ENCODE data around the gene GBP6. TPM values are rescaled to one million over a fixed set of nuclear protein-coding genes. Genes with fewer than 3 reads are reported as not detected.

The GBP6 gene
- total and polyA plus RNA-seq, 2 donors = 0.61 to 1.8 TPM

DNA sequence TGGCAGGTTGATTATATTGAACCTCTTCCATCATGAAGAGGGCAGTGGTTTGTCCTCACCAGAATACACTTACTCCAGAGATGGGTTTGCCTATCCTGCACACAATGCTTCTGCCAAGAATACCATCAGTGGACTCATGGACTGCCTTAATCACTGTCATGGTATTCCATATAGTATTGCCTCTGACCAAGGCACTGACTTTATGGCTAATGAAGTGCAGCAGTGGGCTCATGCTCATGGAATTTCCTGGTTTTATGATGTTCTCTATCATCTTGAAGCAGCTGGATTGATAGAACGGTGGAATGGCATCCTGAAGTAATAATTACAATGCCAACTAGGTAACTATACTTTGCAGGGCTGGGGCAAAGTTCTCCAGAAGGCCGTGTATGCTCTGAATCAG lies 16.6 kb upstream of the GBP6 start:
- Histone ChIP-seq H3K27ac (ENCODE audit: low read depth in 1 of 2, low read length in 1 of 2) (no peak overlapping the region), H3K36me3 (ENCODE audit: control insufficient read depth in 2 of 2, insufficient read depth in 2 of 2, low read length in 1 of 2) (no peaks in the 10 kb centered on the region)
- WGBS = 71% methylated on average over 2 of the region's 2 CpGs

DNA sequence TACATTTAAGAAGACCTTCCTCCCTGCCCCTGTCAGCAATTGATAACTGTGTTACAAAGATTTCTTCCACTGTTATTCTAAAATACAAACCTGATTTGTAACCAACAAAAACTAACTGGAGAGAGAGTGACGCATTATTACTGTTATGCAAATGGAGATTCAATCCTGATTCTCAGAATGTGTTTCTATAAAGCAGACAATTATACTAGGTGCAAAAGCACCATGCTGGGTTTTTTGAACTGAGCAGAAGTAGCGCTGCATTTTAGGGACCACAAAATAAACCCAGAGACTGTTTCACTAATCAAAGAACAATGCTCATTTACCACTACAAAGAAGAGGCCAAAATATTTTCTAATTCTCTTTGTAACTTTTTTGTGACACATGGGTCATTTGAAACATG lies 13.6 kb upstream of the GBP6 start:
- no peaks in the 10 kb centered on the region for H3K9me3 ChIP-seq (ENCODE audit: control insufficient read depth in 2 of 2, insufficient read depth in 1 of 2, low read length in 1 of 2)
- 98% methylated on average over 2 of the region's 2 CpGs for WGBS
- H3K27me3 ChIP-seq (ENCODE audit: control insufficient read depth in 2 of 2, insufficient read depth in 1 of 2, low read length in 1 of 2) = no peaks in the 10 kb centered on the region
- no peak overlapping the region for H3K27ac ChIP-seq (ENCODE audit: low read depth in 1 of 2, low read length in 1 of 2)
- no peaks in the 10 kb centered on the region for H3K36me3 ChIP-seq (ENCODE audit: control insufficient read depth in 2 of 2, insufficient read depth in 2 of 2, low read length in 1 of 2)
- H3K4me3 ChIP-seq (ENCODE audit: low read length in 2 of 2) = no peak overlapping the region
- DNase-seq (ENCODE audit: low read depth in 6 of 9, low spot score in 9 of 9) = no peak
- no peaks in the 10 kb centered on the region for H3K4me1 ChIP-seq (ENCODE audit: control insufficient read depth in 2 of 2, insufficient read depth in 2 of 2, low read length in 2 of 2)

More for the DNA sequence above, 16.6 kb upstream of the GBP6 start:
- Histone ChIP-seq H3K4me1 (ENCODE audit: control insufficient read depth in 2 of 2, insufficient read depth in 2 of 2, low read length in 2 of 2) (no peaks in the 10 kb centered on the region), H3K27me3 (ENCODE audit: control insufficient read depth in 2 of 2, insufficient read depth in 1 of 2, low read length in 1 of 2) (no peaks in the 10 kb centered on the region), H3K9me3 (ENCODE audit: control insufficient read depth in 2 of 2, insufficient read depth in 1 of 2, low read length in 1 of 2) (no peaks in the 10 kb centered on the region), H3K4me3 (ENCODE audit: low read length in 2 of 2) (no peak overlapping the region)
- no peak for DNase-seq (ENCODE audit: low read depth in 6 of 9, low spot score in 9 of 9)

DNA sequence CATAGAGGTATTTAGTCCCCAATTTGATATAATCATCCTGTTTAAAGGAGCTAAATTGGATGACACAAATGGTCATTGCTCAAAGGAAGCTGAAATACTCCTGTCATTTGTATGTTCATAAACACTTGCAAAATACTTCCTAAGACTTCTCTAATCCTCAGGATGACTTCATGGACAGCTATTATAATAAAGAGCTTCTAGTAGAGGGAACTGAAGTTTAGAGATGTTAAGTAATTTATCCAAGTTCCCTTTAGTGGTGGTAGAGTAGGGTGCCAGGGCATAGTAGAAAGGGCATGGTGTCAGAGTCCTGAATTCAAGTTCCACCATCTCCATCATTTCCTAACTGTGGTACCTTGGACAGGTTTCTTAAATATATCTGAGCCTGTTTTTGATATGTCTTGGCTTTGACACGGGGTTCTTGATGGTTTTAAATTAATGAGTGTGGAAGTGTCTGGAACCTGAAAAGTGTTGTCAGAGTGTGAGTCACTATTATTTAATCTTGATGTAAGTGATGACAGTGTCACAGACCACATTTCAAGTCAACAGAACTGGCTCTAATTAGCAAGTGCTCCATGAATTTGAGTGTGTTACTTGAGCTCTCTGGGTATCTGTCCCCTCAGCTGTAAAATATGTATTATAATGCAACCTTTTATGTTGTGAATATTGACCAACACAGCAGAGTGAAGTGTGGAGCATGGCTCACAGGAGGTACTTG lies 12.1 kb upstream of the GBP6 start:
- no peaks in the 10 kb centered on the region for H3K36me3 ChIP-seq (ENCODE audit: control insufficient read depth in 2 of 2, insufficient read depth in 2 of 2, low read length in 1 of 2)
- DNase-seq (ENCODE audit: low read depth in 6 of 9, low spot score in 9 of 9) = no peak
- H3K27ac ChIP-seq (ENCODE audit: low read depth in 1 of 2, low read length in 1 of 2) = no peak overlapping the region
- H3K4me1 ChIP-seq (ENCODE audit: control insufficient read depth in 2 of 2, insufficient read depth in 2 of 2, low read length in 2 of 2) = no peaks in the 10 kb centered on the region
- no peaks in the 10 kb centered on the region for H3K9me3 ChIP-seq (ENCODE audit: control insufficient read depth in 2 of 2, insufficient read depth in 1 of 2, low read length in 1 of 2)
- no peak overlapping the region for H3K4me3 ChIP-seq (ENCODE audit: low read length in 2 of 2)
- 82% methylated on average over 1 of the region's 1 CpG for WGBS
- H3K27me3 ChIP-seq (ENCODE audit: control insufficient read depth in 2 of 2, insufficient read depth in 1 of 2, low read length in 1 of 2) = no peaks in the 10 kb centered on the region

DNA sequence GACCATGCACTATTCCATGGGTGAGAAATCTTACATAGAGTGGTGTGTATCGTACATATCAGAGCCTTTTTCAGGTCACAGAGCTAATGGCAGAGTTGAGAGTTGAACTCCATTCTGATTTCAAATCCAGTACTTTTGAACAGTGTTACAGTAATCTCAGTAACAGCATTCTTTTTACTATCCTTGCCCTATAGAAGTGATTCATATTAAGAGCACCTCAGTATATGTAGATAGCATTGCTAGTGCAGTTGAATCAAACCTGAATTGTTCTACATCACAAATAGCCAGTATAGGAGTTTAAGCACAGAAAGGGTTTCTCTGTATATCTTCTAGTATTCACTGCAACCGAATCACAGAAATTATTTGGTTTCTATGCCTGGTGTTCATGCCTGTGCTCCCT lies 11.4 kb upstream of the GBP6 start:
- Histone ChIP-seq H3K27ac (ENCODE audit: low read depth in 1 of 2, low read length in 1 of 2) (no peak overlapping the region), H3K4me3 (ENCODE audit: low read length in 2 of 2) (no peak overlapping the region), H3K4me1 (ENCODE audit: control insufficient read depth in 2 of 2, insufficient read depth in 2 of 2, low read length in 2 of 2) (no peaks in the 10 kb centered on the region), H3K27me3 (ENCODE audit: control insufficient read depth in 2 of 2, insufficient read depth in 1 of 2, low read length in 1 of 2) (no peaks in the 10 kb centered on the region), H3K9me3 (ENCODE audit: control insufficient read depth in 2 of 2, insufficient read depth in 1 of 2, low read length in 1 of 2) (no peaks in the 10 kb centered on the region), H3K36me3 (ENCODE audit: control insufficient read depth in 2 of 2, insufficient read depth in 2 of 2, low read length in 1 of 2) (no peaks in the 10 kb centered on the region)
- whole genome bisulfite sequencing = 97% methylated on average over 2 of the region's 2 CpGs
- no peak for DNase-seq (ENCODE audit: low read depth in 6 of 9, low spot score in 9 of 9)

DNA sequence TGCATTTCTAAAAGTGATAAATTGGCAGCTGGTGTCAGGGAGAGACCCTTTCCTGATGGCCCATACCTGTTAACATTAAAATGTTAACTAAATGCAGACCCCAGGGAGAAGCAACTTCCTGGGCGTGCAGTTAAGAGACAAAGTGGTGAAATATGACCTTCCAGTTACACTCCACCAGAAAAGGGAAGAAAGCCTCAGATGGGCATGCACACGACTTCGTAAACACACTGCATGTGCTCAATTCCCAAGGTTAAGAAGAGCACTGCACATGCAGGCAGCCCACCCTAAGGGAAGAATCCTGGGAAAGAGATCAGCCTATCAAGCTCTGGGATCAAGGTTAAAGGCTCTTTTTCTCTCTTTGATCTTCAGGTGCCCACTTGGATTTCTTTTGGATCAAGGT lies 9.7 kb upstream of the GBP6 start:
- WGBS = 67% methylated on average over 3 of the region's 3 CpGs
- H3K36me3 ChIP-seq (ENCODE audit: control insufficient read depth in 2 of 2, insufficient read depth in 2 of 2, low read length in 1 of 2) = no peaks in the 10 kb centered on the region
- H3K4me3 ChIP-seq (ENCODE audit: low read length in 2 of 2) = no peak overlapping the region
- H3K4me1 ChIP-seq (ENCODE audit: control insufficient read depth in 2 of 2, insufficient read depth in 2 of 2, low read length in 2 of 2) = no peaks in the 10 kb centered on the region
- H3K9me3 ChIP-seq (ENCODE audit: control insufficient read depth in 2 of 2, insufficient read depth in 1 of 2, low read length in 1 of 2) = no peaks in the 10 kb centered on the region
- DNase-seq (ENCODE audit: low read depth in 6 of 9, low spot score in 9 of 9) = no peak
- H3K27me3 ChIP-seq (ENCODE audit: control insufficient read depth in 2 of 2, insufficient read depth in 1 of 2, low read length in 1 of 2) = no peaks in the 10 kb centered on the region
- H3K27ac ChIP-seq (ENCODE audit: low read depth in 1 of 2, low read length in 1 of 2) = no peak overlapping the region

DNA sequence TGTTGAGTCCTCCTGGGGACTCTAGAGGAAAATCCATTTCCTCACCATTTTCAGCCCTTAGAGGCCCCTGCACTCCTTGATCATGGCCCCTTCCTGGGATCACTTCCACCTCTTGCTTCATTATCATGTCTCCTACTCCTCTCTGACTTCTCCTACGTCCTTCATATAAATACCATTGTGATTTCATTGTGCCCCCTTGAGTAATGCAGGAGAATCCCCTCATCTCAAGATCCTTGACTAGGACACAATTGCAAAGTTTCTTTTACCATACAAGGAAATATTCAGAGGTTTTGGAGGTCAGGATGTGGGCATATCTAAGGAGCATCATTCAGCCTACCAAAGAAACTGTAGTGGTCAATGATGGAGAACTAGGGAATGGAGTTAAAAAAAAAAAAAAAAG lies 8.8 kb upstream of the GBP6 start:
- H3K27ac ChIP-seq (ENCODE audit: low read depth in 1 of 2, low read length in 1 of 2) = no peak overlapping the region
- no peaks in the 10 kb centered on the region for H3K9me3 ChIP-seq (ENCODE audit: control insufficient read depth in 2 of 2, insufficient read depth in 1 of 2, low read length in 1 of 2)
- 92% methylated on average over 1 of the region's 1 CpG for WGBS
- no peak for DNase-seq (ENCODE audit: low read depth in 6 of 9, low spot score in 9 of 9)
- no peaks in the 10 kb centered on the region for H3K4me1 ChIP-seq (ENCODE audit: control insufficient read depth in 2 of 2, insufficient read depth in 2 of 2, low read length in 2 of 2)
- no peaks in the 10 kb centered on the region for H3K27me3 ChIP-seq (ENCODE audit: control insufficient read depth in 2 of 2, insufficient read depth in 1 of 2, low read length in 1 of 2)
- H3K4me3 ChIP-seq (ENCODE audit: low read length in 2 of 2) = no peak overlapping the region
- no peaks in the 10 kb centered on the region for H3K36me3 ChIP-seq (ENCODE audit: control insufficient read depth in 2 of 2, insufficient read depth in 2 of 2, low read length in 1 of 2)

DNA sequence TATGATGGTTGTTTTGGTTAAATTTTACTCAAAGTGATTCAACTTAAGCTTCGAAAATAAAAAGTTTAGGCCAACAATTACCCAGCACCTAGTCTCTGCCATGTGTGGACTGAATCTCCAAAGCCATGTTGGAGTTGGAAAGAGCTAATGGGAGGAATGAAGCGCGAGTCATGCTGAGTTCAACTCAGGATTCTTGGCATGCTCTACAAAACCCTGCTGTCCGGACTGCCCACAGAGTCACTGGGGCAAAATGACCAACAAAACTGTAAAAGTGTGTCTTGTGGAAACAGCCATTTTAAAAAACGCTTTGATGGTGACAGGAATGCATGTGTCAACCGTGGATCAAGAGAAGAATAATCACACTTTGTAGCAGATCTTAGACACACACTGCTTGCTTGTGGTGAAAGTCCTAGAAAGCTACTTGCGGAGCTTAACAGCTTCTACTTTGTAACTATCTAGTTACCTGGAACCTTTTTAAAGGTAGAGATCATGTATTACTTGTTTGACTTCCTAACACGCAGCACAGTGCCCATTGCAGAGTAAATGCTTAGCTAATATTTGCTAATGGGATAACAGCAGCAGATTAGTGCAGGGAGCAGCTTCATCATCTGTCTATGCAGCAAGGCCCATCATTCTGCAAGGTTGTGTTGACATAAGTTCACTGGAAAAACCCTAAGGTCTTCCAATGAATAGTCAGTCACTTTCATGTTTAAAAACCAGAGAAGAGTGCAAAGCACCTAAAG lies 7.0 kb upstream of the GBP6 start:
- H3K4me3 ChIP-seq (ENCODE audit: low read length in 2 of 2) = no peak overlapping the region
- 97% methylated on average over 8 of the region's 8 CpGs for WGBS
- no peaks in the 10 kb centered on the region for H3K9me3 ChIP-seq (ENCODE audit: control insufficient read depth in 2 of 2, insufficient read depth in 1 of 2, low read length in 1 of 2)
- no peaks in the 10 kb centered on the region for H3K36me3 ChIP-seq (ENCODE audit: control insufficient read depth in 2 of 2, insufficient read depth in 2 of 2, low read length in 1 of 2)
- no peaks in the 10 kb centered on the region for H3K4me1 ChIP-seq (ENCODE audit: control insufficient read depth in 2 of 2, insufficient read depth in 2 of 2, low read length in 2 of 2)
- H3K27ac ChIP-seq (ENCODE audit: low read depth in 1 of 2, low read length in 1 of 2) = no peak overlapping the region
- DNase-seq (ENCODE audit: low read depth in 6 of 9, low spot score in 9 of 9) = no peak
- no peaks in the 10 kb centered on the region for H3K27me3 ChIP-seq (ENCODE audit: control insufficient read depth in 2 of 2, insufficient read depth in 1 of 2, low read length in 1 of 2)

DNA sequence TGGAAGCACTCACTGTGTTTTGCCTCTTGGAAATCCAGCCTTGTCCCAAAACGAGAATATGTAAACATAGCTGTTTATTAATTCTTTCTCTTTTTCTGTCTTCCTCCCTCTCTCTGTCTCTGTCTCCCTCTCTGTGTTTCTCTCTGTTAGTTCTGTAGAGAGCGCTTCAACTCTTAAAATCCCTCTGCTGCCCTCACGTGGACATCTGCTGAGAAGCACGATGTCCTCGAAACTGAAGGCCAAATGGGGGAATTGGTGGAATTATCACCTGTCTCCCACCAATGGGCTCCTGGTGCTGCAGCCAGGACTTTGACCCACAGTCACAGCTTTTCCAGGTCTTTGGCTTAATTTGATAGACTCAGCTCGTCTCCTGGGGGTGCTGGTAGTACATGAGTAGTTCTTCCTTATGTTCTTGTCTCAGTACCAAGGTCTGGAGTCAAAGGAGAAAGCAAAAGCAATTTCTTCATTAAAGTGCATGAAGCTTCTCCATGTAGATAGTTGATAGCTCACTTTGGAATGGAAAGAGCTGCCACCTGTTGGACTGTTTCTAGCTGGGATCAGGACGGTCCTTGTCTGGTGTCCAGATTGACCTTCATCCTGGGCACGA lies 5.5 kb upstream of the GBP6 start:
- no peaks in the 10 kb centered on the region for H3K9me3 ChIP-seq (ENCODE audit: control insufficient read depth in 2 of 2, insufficient read depth in 1 of 2, low read length in 1 of 2)
- no peaks in the 10 kb centered on the region for H3K27me3 ChIP-seq (ENCODE audit: control insufficient read depth in 2 of 2, insufficient read depth in 1 of 2, low read length in 1 of 2)
- peak; percentile 51 to 85 (median 55) for DNase-seq (ENCODE audit: low read depth in 6 of 9, low spot score in 9 of 9)
- no peak overlapping the region for H3K4me3 ChIP-seq (ENCODE audit: low read length in 2 of 2)
- H3K4me1 ChIP-seq (ENCODE audit: control insufficient read depth in 2 of 2, insufficient read depth in 2 of 2, low read length in 2 of 2) = no peaks in the 10 kb centered on the region
- H3K36me3 ChIP-seq (ENCODE audit: control insufficient read depth in 2 of 2, insufficient read depth in 2 of 2, low read length in 1 of 2) = no peaks in the 10 kb centered on the region
- 29% methylated on average over 8 of the region's 8 CpGs for WGBS
- no peak overlapping the region for H3K27ac ChIP-seq (ENCODE audit: low read depth in 1 of 2, low read length in 1 of 2)

DNA sequence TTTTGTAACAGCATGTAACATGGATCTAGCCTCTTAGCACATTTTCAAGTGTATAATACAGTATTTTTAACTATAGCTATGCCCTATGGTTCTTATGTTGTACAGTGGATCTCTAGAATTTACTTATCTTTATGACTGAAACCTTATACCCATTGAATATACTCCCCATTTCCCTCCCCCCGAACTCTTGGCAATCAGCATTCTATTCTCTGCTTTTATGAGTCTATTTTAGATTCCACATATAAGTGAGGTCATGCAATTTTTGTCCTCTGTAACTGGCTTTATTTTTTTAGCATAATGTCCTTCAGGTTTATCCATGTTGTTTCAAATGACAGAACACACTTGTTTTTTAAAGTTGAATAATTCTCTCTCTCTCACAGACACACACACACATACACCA lies 3.1 kb upstream of the GBP6 start:
- WGBS = 94% methylated on average over 1 of the region's 1 CpG
- H3K36me3 ChIP-seq (ENCODE audit: control insufficient read depth in 2 of 2, insufficient read depth in 2 of 2, low read length in 1 of 2) = no peaks in the 10 kb centered on the region
- H3K4me3 ChIP-seq (ENCODE audit: low read length in 2 of 2) = no peak overlapping the region
- DNase-seq (ENCODE audit: low read depth in 6 of 9, low spot score in 9 of 9) = no peak
- no peak overlapping the region for H3K27ac ChIP-seq (ENCODE audit: low read depth in 1 of 2, low read length in 1 of 2)
- no peaks in the 10 kb centered on the region for H3K9me3 ChIP-seq (ENCODE audit: control insufficient read depth in 2 of 2, insufficient read depth in 1 of 2, low read length in 1 of 2)
- H3K27me3 ChIP-seq (ENCODE audit: control insufficient read depth in 2 of 2, insufficient read depth in 1 of 2, low read length in 1 of 2) = no peaks in the 10 kb centered on the region
- no peaks in the 10 kb centered on the region for H3K4me1 ChIP-seq (ENCODE audit: control insufficient read depth in 2 of 2, insufficient read depth in 2 of 2, low read length in 2 of 2)

Data from thymus (tissue), 11 donors.